GM12878 (cell line): ENCODE measurements around the gene SULT1A2. TPM values are rescaled to one million over a fixed set of nuclear protein-coding genes. Genes with fewer than 3 reads are reported as not detected.
A peak's percentile ranks its signal among the peaks of the same experiment; 100 is the strongest.
"Not testable (repeated sequence)": the region's sequence is repeated elsewhere in the genome, so short reads cannot be mapped to it uniquely, and the experiment has no call there.

Experiments used
- ATAC-seq: fragments of 200-7000 bp; cut with Tn5 transposase; 3 replicates; pipeline ENCODE4 v1.9.1; 2020; ENCODE audit warnings: mild to moderate bottlenecking, moderate library complexity
- BruUV-seq: library from RNA; stranded (reverse); fragments of 400-500 nt; replicated peaks from 2 replicates; lab custom pipeline; 2021; lab: Mats Ljungman, UMichigan
- CTCF ChIA-PET: fragments of 300-600 bp; sonication (Branson Sonifier 250); formaldehyde crosslinking; extraction: SDS; loops from one replicate; lab custom pipeline; 2021; ENCODE audit warnings: inconsistent platforms; lab: Yijun Ruan, JAX
- POLR2A ChIA-PET: fragments of 350-600 bp; formaldehyde crosslinking; extraction: SDS; loops from one replicate; lab custom pipeline; 2021; ENCODE audit warnings: inconsistent platforms; lab: Charles Lee
- RAD21 ChIA-PET: fragments of 300-600 bp; sonication (Branson Sonifier 250); formaldehyde crosslinking; loops from one replicate; lab custom pipeline; 2023; ENCODE audit warnings: antibody characterized with exemption; ENCODE audit not compliant: unreplicated experiment; lab: Charles Lee
- SMC1A ChIA-PET: fragments of 300-600 bp; sonication (Branson Sonifier 250); formaldehyde crosslinking; loops from one replicate; lab custom pipeline; 2023; ENCODE audit not compliant: unreplicated experiment, uncharacterized antibody; lab: Charles Lee
- DNase-seq: peaks from one replicate; pipeline ENCODE4 v3.0.0-alpha.2; 2011; ENCODE audit warnings: low read depth, low spot score
- FAIRE-seq: peaks from 3 replicates; lab custom pipeline; 2011; peaks lifted over from hg19 to GRCh38; lab: Jason Lieb, UNC
- H2AFZ ChIP-seq: 2 replicates; pipeline ENCODE4 v1.6.0; 2011; ENCODE audit warnings: low read depth, low read length, control low read depth; ENCODE audit not compliant: control insufficient read depth
- H3K27ac ChIP-seq: 2 replicates; pipeline ENCODE4 v1.5.1; 2011; ENCODE audit warnings: control low read depth; ENCODE audit not compliant: control insufficient read depth, insufficient read depth
- H3K27me3 ChIP-seq, 2 experiments: replicated peaks in 1 of 2; 2 replicates each; pipeline versions ENCODE4 v1.6.0 to v1.6.1; 2011; ENCODE audit warnings: low read length in 1 of 2; ENCODE audit not compliant: control insufficient read depth in 2 of 2, insufficient read depth in 2 of 2
- H3K36me3 ChIP-seq, 2 experiments: 2 replicates each; pipeline ENCODE4 v1.5.1; 2011; ENCODE audit warnings: low read length in 1 of 2; ENCODE audit not compliant: control insufficient read depth in 2 of 2, insufficient read depth in 2 of 2
- H3K4me1 ChIP-seq: 2 replicates; pipeline ENCODE4 v1.6.1; 2011; ENCODE audit warnings: mild to moderate bottlenecking, low read length, moderate library complexity, mixed read lengths; ENCODE audit not compliant: control insufficient read depth, insufficient read depth
- H3K4me2 ChIP-seq: 2 replicates; pipeline ENCODE4 v1.6.0; 2011; ENCODE audit warnings: control low read depth; ENCODE audit not compliant: control insufficient read depth, insufficient read depth
- H3K4me3 ChIP-seq: fragments of 200-600 bp; sonication (generic); 2 replicates; pipeline ENCODE4 v1.5.1; 2016
- H3K79me2 ChIP-seq: 2 replicates; pipeline ENCODE4 v1.6.0; 2011; ENCODE audit warnings: low read length; ENCODE audit not compliant: control insufficient read depth, insufficient read depth
- H3K9ac ChIP-seq: 2 replicates; pipeline ENCODE4 v1.8.0; 2011; ENCODE audit warnings: low read length, control low read depth, mixed read lengths; ENCODE audit not compliant: control insufficient read depth, insufficient read depth
- H3K9me3 ChIP-seq: replicated peaks from 3 replicates; pipeline ENCODE4 v1.5.1; 2011; ENCODE audit warnings: mild to moderate bottlenecking, low read length; ENCODE audit not compliant: control insufficient read depth, insufficient read depth
- H4K20me1 ChIP-seq: 2 replicates; pipeline ENCODE4 v1.6.0; 2011; ENCODE audit not compliant: control insufficient read depth, insufficient read depth
- CEBPB ChIP-seq, 2 experiments: fragments of 150-350 bp in 1 of 2; IDR thresholded peaks; 2 replicates each; pipeline ENCODE4 v1.6.1; 2012 to 2014; ENCODE audit warnings: low read depth in 2 of 2, low read length in 2 of 2, borderline replicate concordance in 1 of 2, inconsistent platforms in 1 of 2
- HDAC6 ChIP-seq: fragments of 200-600 bp; sonication (generic); IDR thresholded peaks from one replicate; pipeline ENCODE4 v1.8.0; 2017; ENCODE audit warnings: antibody characterized with exemption; ENCODE audit not compliant: unreplicated experiment
- KLF5 ChIP-seq: fragments of 450-650 bp; IDR thresholded peaks from 2 replicates; pipeline ENCODE4 v1.6.1; 2014; ENCODE audit warnings: mild to moderate bottlenecking; ENCODE audit not compliant: partially characterized antibody
- MEF2A ChIP-seq: IDR thresholded peaks from 2 replicates; pipeline ENCODE4 v1.6.1; 2011; ENCODE audit warnings: low read depth, mild to moderate bottlenecking, low read length, moderate library complexity; ENCODE audit not compliant: insufficient read depth
- MYC ChIP-seq: IDR thresholded peaks from 2 replicates; pipeline ENCODE4 v1.6.1; 2011; ENCODE audit warnings: mild to moderate bottlenecking, low read length, moderate library complexity, inconsistent platforms; ENCODE audit not compliant: insufficient read depth, insufficient replicate concordance, insufficient read length, severe bottlenecking
- NRF1 ChIP-seq: conservative IDR thresholded peaks from 2 replicates; pipeline ENCODE4 v1.6.1; 2011; ENCODE audit warnings: mild to moderate bottlenecking, low read depth, low read length, improper control_type of control experiment
- POLR2AphosphoS2 ChIP-seq: IDR thresholded peaks from 2 replicates; pipeline ENCODE4 v1.6.1; 2011; ENCODE audit warnings: low read depth, mild to moderate bottlenecking, low read length, improper control_type of control experiment, moderate library complexity
- TCF7 ChIP-seq: IDR thresholded peaks from 2 replicates; pipeline ENCODE4 v1.6.1; 2014; ENCODE audit warnings: antibody characterized with exemption, borderline replicate concordance
- WGBS: methylation state at CpG from one replicate; pipeline ENCODE4 v1.1.6; 2016; ENCODE audit warnings: low lambda C conversion rate; ENCODE audit not compliant: insufficient replicate concordance, insufficient coverage; ENCODE audit errors: missing lambda C conversion rate; 5-methylcytosine and 5-hydroxymethylcytosine counted together
- in situ Hi-C: fragments of 300-500 bp; cut with MboI; formaldehyde crosslinking; loops from 9 replicates; pipeline ENCODE4 v1.14.3; 2018; ENCODE audit warnings: mixed read lengths
- intact Hi-C: fragments of 100-400 bp; cut with micrococcal nuclease; formaldehyde crosslinking; loops from one replicate; pipeline ENCODE4 v1.14.2; 2022; ENCODE audit not compliant: unreplicated experiment
- polyA plus RNA-seq, 11 experiments: library from polyadenylated mRNA; depleted of rRNA in 4 of 11; unstranded in 6 of 11; stranded (reverse) in 5 of 11; fragments of >200 nt; fragmentation: Nextera tagmentation in 4 of 11; fragmentation: Illumina TruSeq in 1 of 11; extraction: Ambion mirVana in 4 of 11; extraction: Trizol in 1 of 11; gene quantifications; 1 replicate in 1 of 11; 2 replicates in 10 of 11; pipeline versions ENCODE4 v1.2.1 to v1.2.3, GENCODE V29; 2011 to 2016; ENCODE audit warnings: inconsistent platforms in 2 of 11, missing spikeins in 2 of 11, low read depth in 1 of 11
- total RNA-seq, 4 experiments: library from RNA; depleted of rRNA in 3 of 4; stranded (reverse); fragments of >200 nt in 3 of 4; fragmentation: Illumina TruSeq in 1 of 4; extraction: Trizol in 1 of 4; gene quantifications; 2 replicates each; pipeline versions ENCODE4 v1.2.1 to v1.2.3, GENCODE V29; 2013 to 2021
- TF ChIP-seq, protein P1 (sequence below): fragments of 450-650 bp; IDR thresholded peaks from 2 replicates; pipeline ENCODE4 v1.6.1; 2017; ENCODE audit warnings: low read depth, mild to moderate bottlenecking, moderate library complexity
- TF ChIP-seq, protein P2 (sequence below): IDR thresholded peaks from 2 replicates; pipeline ENCODE4 v1.6.1; 2011; ENCODE audit warnings: borderline replicate concordance, low read depth, mild to moderate bottlenecking, moderate library complexity, low read length; ENCODE audit not compliant: insufficient read depth, poor library complexity, severe bottlenecking

SULT1A2 gene
- total and polyA plus RNA-seq, 10 of the 15 experiments (the other 5 are each of a cell fraction or from before 2014, with no cell fraction given), result 0.06 to 0.39 (median 0.07) TPM; not detected in 7

- H3K9me3 ChIP-seq, CTCF ChIA-PET, H4K20me1 ChIP-seq, H3K4me2 ChIP-seq, RAD21 ChIA-PET, H3K9ac ChIP-seq, SMC1A ChIA-PET, intact Hi-C loops, H3K36me3 ChIP-seq, H3K27ac ChIP-seq, H3K79me2 ChIP-seq, BruUV-seq, H3K4me3 ChIP-seq, H3K27me3 ChIP-seq, POLR2A ChIA-PET, H3K4me1 ChIP-seq, in situ Hi-C loops, H2AFZ ChIP-seq, DNase-seq: not testable (repeated sequence)
- peak; percentile 88 for ATAC-seq
- no CpG with 5 or more reads among the region's 17 CpGs for WGBS
- peak; percentile 57 for FAIRE-seq
Measured at GRCh38 chr16:28599377-28600285, 2.8 kb upstream of the SULT1A2 start.

DNA sequence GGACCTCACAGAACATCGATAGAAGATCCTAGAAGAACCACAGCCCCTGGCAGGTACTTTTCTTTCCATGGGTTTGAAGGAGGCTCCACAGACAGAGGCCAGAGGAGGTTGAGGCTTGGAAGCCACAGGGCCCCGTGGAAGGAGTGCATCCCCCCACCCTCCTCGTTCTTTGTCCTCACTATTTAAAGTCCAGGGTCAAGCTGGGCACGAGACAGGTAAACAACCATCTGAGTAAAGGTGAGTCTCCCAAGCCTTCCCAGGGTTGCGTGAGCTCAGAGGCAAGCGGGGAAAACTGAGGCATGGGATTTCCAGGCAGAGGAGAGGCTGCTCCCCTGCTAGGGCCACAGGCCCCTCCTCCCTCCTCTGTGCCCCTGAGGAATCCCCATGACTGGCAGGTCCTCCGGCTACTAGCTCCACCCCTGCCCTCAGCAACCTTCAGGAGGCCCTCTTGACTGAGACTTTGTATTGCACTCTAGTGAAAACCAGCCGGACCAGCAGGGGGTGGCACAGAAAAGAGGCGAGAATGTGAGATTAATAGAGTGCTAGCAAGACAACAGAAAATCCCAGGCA is 927 bp upstream of the SULT1A2 start:
- H3K9me3 ChIP-seq, result no peaks in the 10 kb centered on the region
- WGBS, result 35% methylated on average over 8 of the region's 9 CpGs
- no peak overlapping the region for H3K9ac ChIP-seq
- H3K27ac ChIP-seq, result no peak overlapping the region
- no peak overlapping the region for H2AFZ ChIP-seq
- H3K27me3 ChIP-seq, result no peaks in the 10 kb centered on the region
- ChIA-PET CTCF (no interaction called here), POLR2A (no interaction called here), RAD21 (no interaction called here), SMC1A (no interaction called here)
- no peaks in the 10 kb centered on the region for H3K4me1 ChIP-seq
- no TSS peak for BruUV-seq
- no peak overlapping the region for H3K4me2 ChIP-seq
- H4K20me1 ChIP-seq, result no peaks in the 10 kb centered on the region
- intact Hi-C loops, result no loop called here
- DNase-seq, result no peak
- FAIRE-seq, result no peak
- no peaks in the 10 kb centered on the region for H3K79me2 ChIP-seq
- in situ Hi-C loops, result no loop called here
- no peak for ATAC-seq
- H3K36me3 ChIP-seq, result no peaks in the 10 kb centered on the region
- H3K4me3 ChIP-seq, result no peak overlapping the region
- TF ChIP-seq MEF2A (no peak), CEBPB (IDR thresholded peaks at IDR 0.05; ENCODE audit: borderline replicate concordance in 1 of 2, low read depth in 2 of 2, low read length in 2 of 2) (no peak), TCF7 (no peak), NRF1 (no peak), KLF5 (no peak), MYC (no peak), HDAC6 (no peak), POLR2AphosphoS2 (no peak)
- TF ChIP-seq, protein P1, sequence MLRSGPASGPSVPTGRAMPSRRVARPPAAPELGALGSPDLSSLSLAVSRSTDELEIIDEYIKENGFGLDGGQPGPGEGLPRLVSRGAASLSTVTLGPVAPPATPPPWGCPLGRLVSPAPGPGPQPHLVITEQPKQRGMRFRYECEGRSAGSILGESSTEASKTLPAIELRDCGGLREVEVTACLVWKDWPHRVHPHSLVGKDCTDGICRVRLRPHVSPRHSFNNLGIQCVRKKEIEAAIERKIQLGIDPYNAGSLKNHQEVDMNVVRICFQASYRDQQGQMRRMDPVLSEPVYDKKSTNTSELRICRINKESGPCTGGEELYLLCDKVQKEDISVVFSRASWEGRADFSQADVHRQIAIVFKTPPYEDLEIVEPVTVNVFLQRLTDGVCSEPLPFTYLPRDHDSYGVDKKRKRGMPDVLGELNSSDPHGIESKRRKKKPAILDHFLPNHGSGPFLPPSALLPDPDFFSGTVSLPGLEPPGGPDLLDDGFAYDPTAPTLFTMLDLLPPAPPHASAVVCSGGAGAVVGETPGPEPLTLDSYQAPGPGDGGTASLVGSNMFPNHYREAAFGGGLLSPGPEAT, result no peak
- TF ChIP-seq, protein P2, sequence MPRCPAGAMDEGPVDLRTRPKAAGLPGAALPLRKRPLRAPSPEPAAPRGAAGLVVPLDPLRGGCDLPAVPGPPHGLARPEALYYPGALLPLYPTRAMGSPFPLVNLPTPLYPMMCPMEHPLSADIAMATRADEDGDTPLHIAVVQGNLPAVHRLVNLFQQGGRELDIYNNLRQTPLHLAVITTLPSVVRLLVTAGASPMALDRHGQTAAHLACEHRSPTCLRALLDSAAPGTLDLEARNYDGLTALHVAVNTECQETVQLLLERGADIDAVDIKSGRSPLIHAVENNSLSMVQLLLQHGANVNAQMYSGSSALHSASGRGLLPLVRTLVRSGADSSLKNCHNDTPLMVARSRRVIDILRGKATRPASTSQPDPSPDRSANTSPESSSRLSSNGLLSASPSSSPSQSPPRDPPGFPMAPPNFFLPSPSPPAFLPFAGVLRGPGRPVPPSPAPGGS, result no peak
